GM18505 (cell line): Measurements from ENCODE around the gene CCDC157.

Experiments used
- ATAC-seq: cut with Tn5 transposase; IDR thresholded peaks from one replicate; pipeline ENCODE4 v1.9.1; 2021; ENCODE audit not compliant: unreplicated experiment
- POLR2A ChIP-seq: IDR thresholded peaks from 4 replicates; pipeline ENCODE4 v1.6.1; 2011; ENCODE audit warnings: borderline replicate concordance; ENCODE audit not compliant: insufficient read depth, insufficient read length; ENCODE audit errors: extremely low read depth

Gene CCDC157

GRCh38 chr22:30318799-30319419 is 37.9 kb upstream of the CCDC157 start:
- ATAC-seq: no peak
- no peak for TF ChIP-seq POLR2A

- ATAC-seq: no peak
- no peak for TF ChIP-seq POLR2A
Observed at GRCh38 chr22:30320021-30320556, 36.7 kb upstream of the CCDC157 start.

- ATAC-seq: no peak
- TF ChIP-seq POLR2A: no peak
Observed at GRCh38 chr22:30321461-30321860, 35.3 kb upstream of the CCDC157 start.

GRCh38 chr22:30323246-30323645 is 33.6 kb upstream of the CCDC157 start:
- no peak for ATAC-seq
- TF ChIP-seq POLR2A: no peak

GRCh38 chr22:30324014-30324730 is 32.6 kb upstream of the CCDC157 start:
- TF ChIP-seq POLR2A: no peak
- no peak for ATAC-seq

- no peak for TF ChIP-seq POLR2A
- ATAC-seq: no peak
Observed at GRCh38 chr22:30325065-30325720, 31.6 kb upstream of the CCDC157 start.

- no peak for TF ChIP-seq POLR2A
- no peak for ATAC-seq
Observed at GRCh38 chr22:30325724-30326254, 31.0 kb upstream of the CCDC157 start.

- ATAC-seq: peak; percentile 24
- no peak for TF ChIP-seq POLR2A
Observed at GRCh38 chr22:30326255-30326705, 30.5 kb upstream of the CCDC157 start.

- peak; percentile 83 for ATAC-seq
- TF ChIP-seq POLR2A: peak; percentile 86
Observed at GRCh38 chr22:30326706-30327362, 30.0 kb upstream of the CCDC157 start, which contains the start of gene TBC1D10A. Gene TBC1D10A (minus strand): TSS chr22:30326941. CDS start chr22:30326881, 60 bp downstream.

GRCh38 chr22:30327864-30328345 is 28.9 kb upstream of the CCDC157 start:
- TF ChIP-seq POLR2A: no peak

GRCh38 chr22:30328466-30329049 is 28.2 kb upstream of the CCDC157 start:
- no peak for ATAC-seq
- no peak for TF ChIP-seq POLR2A

More at GRCh38 chr22:30327864-30328345, 28.9 kb upstream of the CCDC157 start:
- ATAC-seq: no peak

- no peak for TF ChIP-seq POLR2A
- ATAC-seq: no peak
Observed at GRCh38 chr22:30332551-30332950, 24.3 kb upstream of the CCDC157 start.

GRCh38 chr22:30332994-30333706 is 23.7 kb upstream of the CCDC157 start:
- no peak for ATAC-seq
- no peak for TF ChIP-seq POLR2A

GRCh38 chr22:30333707-30334087 is 23.1 kb upstream of the CCDC157 start:
- TF ChIP-seq POLR2A: no peak
- ATAC-seq: no peak
